COR-L47 (cell line): ENCODE results near the gene MPIG6B.

Experiments
- DNase-seq: peaks from one replicate; lab custom pipeline; 2025; lab: John Stamatoyannopoulos, UW

MPIG6B gene

DNA sequence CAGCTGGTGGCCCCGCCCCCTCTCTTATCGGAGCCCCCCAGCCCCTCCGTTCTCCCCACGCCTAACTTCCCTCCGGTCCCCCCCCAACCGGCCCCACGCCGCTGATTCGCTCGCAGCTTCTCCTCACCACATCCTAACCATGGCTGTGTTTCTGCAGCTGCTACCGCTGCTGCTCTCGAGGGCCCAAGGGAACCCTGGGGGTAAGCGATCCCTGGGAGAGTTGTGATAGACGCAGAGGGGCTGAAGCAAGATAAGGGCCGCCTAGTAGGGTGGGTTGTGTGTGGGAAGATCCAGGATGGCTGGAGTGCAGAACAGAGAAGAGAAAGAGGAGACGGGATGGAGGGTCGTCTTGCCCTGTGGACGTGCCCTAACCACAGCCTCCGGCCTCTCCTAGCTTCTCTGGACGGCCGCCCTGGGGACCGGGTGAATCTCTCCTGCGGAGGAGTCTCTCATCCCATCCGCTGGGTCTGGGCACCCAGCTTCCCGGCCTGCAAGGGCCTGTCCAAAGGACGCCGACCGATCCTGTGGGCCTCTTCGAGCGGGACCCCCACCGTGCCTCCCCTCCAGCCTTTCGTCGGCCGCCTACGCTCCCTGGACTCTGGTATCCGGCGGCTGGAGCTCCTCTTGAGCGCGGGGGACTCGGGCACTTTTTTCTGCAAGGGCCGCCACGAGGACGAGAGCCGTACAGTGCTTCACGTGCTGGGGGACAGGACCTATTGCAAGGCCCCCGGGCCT is at the start of gene MPIG6B:
MPIG6B (plus strand) TSS at position 129 of the 735 bp plus-strand sequence; CDS start at position 140, 11 bp downstream.
- no peak for DNase-seq

GRCh38 chr6:31676322-31676903 is 46.8 kb upstream of the MPIG6B start:
- DNase-seq: no peak

GRCh38 chr6:31676904-31677303 is 46.3 kb upstream of the MPIG6B start:
- no peak for DNase-seq

DNA sequence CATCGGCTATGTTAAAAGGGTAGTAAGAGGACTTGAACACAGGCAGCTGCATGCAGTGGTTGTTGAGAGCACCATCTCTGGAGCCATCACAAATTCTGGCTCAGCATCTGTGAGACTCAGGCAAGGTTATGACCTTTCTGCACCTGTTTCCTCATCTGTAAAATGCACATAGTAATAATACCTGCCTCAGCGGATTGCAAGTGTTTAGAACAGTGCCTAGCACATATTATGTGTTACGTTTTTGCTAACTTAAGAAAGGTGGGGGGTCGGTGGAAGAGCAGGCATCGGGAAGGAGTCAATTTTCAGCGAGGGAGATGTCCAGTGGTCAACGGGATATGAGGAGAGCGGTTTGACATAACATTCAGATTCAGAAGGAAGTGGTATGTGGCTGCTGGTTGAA is 45.2 kb upstream of the MPIG6B start:
- DNase-seq: no peak

- DNase-seq: peak; percentile 81
These were observed 42.7 kb upstream of the MPIG6B start, which contains the start of gene LY6G5C for GRCh38 chr6:31680226-31681134. Gene LY6G5C (minus strand): TSS chr6:31681067. CDS start chr6:31680373, 694 bp downstream.

DNA sequence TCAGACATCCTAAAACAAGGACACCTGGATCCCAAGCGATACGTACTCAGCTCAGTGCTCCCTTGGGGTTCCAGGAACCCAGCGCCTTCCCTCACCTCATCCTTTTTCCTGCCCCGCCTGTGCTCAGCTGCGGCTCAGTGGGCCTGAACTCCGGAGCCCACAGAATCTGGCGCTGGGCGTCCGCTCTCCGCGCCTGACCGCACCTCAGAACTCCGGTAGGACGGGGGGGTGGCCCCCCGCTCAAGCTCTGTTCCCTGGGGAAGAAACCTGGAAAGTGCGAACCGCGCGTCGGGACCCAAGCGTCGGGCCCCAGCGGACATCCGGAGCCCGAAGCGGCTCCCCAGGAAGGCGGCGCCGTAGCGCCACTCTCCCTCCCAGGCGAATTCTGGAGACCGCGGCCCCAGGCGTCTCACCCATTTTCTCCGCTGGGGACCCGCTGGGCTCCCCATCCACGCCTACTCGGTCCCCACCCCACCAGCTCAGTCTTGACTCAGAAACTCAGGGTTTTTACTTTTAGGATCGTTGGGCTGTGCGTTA is 42.0 kb upstream of the MPIG6B start:
- peak; percentile 60 for DNase-seq

DNA sequence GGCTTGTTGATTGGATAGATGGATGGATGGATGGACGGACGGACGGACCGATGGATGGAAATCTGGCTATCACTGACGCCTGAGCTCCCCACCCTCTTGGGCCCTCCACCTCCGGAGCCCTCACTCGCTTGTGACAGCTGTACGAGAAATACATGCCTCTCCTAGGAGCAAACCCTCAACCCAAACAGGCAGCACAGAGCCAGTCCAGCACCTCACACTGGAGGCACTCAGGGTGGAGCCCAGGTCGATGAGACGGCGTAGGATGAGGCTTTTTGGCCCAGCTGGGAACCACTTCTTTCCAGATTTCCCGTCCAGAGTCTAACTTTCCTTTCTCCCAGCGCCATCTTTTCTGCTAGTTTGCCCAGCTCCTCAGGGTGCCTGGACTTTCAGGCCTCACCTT is 39.6 kb upstream of the MPIG6B start:
- no peak for DNase-seq

DNA sequence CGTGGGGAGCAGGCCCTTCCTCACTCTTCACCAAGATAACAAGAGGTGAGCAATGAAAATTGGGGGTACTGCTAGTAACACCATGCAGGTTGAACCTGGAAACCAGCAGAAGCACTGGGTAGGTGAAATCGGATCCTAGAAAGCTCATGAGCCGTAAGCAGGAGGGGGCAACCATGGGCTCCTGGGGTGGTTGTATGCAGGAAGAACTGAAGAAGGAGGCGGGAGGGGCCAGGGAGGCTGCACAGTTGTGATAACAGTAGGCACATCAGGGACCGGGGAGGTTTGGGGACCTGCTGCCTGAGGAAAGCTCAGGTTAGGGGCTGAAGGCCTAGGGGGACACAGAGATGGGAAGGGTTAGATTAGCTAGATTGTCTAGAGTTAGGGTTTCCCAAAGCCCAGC is 36.7 kb upstream of the MPIG6B start:
- DNase-seq: no peak

DNA sequence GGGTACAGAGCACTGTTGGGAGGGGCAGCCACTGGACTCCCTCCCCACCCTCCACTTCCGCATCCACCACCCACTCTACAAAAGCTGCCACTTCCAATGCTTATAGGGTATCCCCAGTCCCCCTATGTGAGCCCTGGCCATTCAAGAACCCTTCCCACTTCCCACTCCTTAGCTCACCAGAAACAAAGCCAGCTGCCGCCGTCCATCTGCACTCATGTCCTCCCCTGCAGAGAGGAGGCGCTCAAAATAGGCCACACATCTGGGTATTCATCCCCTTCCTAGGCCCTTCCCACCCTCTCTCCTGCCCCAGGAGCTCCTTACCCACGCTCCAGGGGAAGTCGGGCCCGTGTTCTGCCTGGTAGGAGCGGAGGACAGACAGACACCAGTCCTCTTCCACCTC is 35.9 kb upstream of the MPIG6B start:
- no peak for DNase-seq

DNA sequence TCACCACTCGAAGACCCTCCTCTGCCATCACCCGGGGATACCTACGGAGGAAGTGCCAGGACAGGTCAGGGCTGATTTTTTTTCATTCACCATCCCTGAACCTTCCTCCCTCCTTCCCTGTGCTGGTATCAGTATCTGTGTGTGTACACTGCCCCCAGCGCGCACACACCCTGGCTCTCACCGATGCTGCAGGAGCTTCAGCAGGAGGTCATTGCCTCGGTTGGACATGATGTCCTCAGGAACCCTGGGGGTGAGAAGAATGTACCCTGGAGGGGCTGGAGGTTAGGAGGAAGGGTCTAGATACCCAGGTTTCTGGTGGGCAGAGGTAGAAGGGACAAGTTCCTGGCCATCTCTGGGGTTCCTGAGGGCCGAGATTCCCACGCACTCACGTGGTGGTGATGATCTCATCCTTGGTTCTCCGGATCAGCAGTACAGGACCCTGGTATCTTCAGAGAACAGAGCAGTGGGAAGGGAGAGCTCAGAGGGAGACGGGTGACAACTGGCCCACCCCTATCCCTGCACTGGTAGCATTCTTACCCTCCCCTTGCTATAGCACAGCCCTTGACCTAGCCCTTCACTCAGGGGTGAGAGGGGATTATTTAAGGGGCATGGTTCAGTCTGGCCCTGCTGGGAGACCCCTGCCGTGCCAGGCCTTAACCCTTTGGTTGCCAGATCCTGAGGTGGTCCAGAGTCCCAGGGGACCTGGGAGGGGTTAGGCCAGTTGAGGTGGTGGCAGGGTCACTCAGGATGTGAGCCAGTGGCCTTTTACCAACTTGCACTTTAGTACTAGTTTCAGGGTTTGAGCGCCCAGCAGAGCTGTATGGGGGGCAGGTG is 35.1 kb upstream of the MPIG6B start:
- DNase-seq: no peak

DNA sequence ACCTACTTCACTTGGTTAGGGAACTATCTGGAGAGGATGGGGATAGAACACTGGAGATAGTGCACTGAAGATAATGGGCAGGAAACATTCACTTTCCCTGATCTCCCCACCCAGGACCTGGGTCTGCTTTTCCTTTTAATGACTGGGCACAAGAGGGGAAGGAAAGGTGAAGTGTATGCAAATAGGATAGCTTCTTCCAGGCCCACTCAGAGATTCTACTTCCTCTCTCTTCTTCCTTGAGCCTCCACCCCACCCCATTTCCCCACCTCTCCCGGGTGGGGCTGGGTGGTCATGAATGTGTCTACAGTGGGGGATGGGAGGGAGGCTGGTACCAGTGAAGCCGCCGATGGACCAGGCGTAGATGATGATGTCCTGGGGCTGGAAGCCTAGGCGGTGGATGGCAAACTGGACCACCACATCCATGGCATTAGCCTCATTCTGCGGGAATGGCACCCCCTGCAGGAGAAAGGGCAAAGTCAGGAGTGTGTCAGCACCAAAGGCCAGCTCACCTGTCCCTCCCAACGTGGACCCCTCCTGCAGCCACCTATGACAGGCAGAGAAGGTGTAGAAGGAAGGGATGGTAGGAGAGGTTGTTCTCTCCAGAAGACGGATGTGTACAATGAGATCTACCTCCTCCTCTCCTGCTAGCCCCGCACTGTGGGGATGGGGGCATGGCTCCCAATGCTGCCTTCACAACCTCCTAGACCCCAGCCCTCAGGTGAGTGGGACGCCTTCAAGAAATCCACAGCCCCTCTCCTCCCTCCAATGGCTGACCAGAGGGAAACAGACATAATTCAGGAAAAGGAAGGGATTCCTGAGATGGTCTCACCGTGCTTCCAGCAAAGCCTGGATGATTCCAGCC is 33.7 kb upstream of the MPIG6B start:
- no peak for DNase-seq

GRCh38 chr6:31690231-31691077 is 32.7 kb upstream of the MPIG6B start:
- no peak for DNase-seq

DNA sequence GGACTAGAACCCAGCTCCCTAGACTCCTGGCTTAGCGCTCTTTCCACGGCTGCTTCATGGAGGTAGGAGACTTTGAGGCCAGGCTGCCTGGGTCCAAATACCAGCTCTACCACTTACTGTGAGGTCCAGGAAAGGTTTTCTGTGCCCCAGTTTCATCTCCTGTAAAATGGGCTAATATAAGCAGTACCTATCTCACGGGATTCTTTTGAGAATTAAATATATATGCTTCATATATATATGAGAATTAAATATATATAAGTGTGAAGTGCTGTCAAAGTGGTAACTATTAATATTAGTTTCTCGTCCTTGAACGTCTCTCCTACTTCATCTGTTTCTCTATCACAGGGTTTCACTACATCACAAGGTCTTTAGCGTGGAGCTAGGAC is 32.1 kb upstream of the MPIG6B start:
- no peak for DNase-seq

- DNase-seq: no peak
These were observed 31.5 kb upstream of the MPIG6B start for GRCh38 chr6:31691564-31692108.

DNA sequence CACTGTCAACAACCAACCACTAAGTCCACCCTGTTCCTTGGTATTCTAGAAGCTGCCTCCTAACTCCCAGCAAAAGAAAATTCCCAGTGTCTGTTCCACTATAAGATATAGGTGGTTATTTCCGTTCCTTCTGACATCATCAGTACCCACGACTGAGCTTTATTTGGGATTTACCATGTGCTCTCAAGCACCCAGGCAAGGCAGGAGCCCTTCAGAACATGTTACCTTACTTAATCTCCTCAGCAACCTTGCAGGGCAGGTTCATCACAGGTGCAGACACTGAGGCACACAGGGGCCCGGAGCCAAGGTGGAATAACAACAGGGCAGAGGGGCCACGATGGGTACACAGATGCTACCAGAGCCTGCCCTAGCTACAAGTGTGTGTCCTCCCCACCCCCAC is 30.8 kb upstream of the MPIG6B start:
- DNase-seq: no peak

DNA sequence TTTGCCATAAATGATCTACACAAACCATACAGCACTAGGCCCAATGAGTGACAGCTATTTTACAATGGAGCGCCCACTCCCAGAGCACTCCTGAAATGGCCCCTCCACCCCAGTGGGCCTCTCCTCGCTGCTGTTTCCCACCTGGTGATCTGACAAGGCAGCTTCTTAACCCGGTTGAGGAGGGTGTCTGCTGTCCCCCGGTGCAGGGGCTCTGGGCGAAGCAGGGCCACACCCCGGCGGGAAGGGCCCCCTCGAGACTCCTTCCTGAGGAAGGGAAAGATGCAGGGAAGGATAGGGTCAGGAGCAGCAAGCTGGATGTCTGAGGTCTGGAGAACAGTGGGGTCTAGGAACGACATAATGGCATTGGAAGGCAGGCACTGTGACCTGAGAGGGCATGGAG is 30.3 kb upstream of the MPIG6B start:
- DNase-seq: no peak

DNA sequence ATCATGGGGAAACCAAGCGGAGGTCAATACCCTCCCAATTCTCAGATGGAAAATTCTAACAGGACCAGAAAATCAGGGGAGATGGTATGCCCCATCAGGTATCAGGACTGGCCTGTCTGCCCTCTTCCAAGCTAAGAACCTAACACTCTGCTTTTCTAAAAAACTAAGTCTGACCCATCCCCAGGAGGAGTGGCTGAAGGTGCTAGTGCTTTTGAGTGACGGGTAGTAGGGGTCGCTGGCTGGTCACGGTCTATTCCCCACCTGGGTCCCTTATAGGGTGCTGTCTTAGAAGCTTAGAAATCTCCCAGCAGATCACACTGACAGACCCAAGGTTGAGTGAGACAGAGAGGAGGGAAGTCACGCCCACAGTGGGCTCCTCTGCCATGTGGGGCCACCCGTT is 29.6 kb upstream of the MPIG6B start:
- no peak for DNase-seq

- no peak for DNase-seq
These were observed 25.6 kb upstream of the MPIG6B start for GRCh38 chr6:31697555-31697954.

DNA sequence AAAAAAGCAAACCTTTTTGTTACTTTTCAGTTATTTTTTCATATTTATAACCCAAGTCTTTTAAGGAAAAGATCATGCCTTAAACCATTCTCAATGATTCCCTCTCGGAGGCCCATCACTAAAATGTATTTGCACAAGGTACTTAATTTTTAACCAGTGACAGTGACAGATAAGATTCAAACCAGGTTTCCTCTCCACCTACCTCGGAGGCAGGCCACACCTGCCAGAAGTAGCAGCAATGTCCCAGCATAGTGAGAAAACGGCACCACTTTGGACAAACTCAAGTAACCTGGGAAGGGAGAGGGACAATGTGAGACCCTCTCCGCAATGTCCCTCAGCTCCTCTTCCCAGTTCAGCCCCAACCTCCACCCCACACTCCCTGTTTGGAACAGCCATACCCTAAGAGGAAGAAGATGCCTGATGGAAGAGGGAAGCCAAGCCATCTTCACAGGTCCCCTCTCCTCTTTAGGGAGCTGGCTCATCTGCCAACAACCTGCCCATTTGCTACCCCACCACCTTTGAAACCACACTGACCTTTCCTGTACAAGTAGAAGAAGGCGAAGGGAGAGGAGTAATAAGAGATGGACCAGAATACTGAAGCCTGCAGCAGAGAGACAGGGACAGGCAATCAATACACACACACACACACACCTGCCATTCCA is 22.3 kb upstream of the MPIG6B start:
- no peak for DNase-seq
